PFSK-1 (cell line): ENCODE measurements around the gene MLYCD.

Source experiments
- FOXP2 ChIP-seq: optimal IDR thresholded peaks from 2 replicates; pipeline ENCODE3; 2011; ENCODE audit warnings: borderline replicate concordance, control low read depth, inconsistent platforms; ENCODE audit not compliant: insufficient read depth; ENCODE audit errors: extremely low read length, extremely low read depth
- POLR2AphosphoS5 ChIP-seq: IDR thresholded peaks from 2 replicates; pipeline ENCODE4 v1.6.1; 2012; ENCODE audit warnings: low read depth, mild to moderate bottlenecking, control low read depth, low read length, moderate library complexity
- REST ChIP-seq, 2 experiments: IDR thresholded peaks; 2 replicates each; pipeline versions ENCODE4 v1.6.1 to v1.8.0; 2011 to 2012; ENCODE audit warnings: low read depth in 2 of 2, low read length in 2 of 2, control low read depth in 1 of 2, inconsistent platforms in 1 of 2, mild to moderate bottlenecking in 1 of 2, moderate library complexity in 1 of 2; ENCODE audit not compliant: insufficient read depth in 1 of 2
- SIN3A ChIP-seq: IDR thresholded peaks from 2 replicates; pipeline ENCODE4 v1.6.1; 2012; ENCODE audit warnings: mild to moderate bottlenecking, low read length, moderate library complexity, borderline replicate concordance; ENCODE audit not compliant: insufficient read depth
- TAF1 ChIP-seq: IDR thresholded peaks from 2 replicates; pipeline ENCODE4 v1.6.1; 2012; ENCODE audit warnings: low read length, control low read depth, borderline replicate concordance; ENCODE audit not compliant: insufficient read depth

GRCh38 chr16:83966153-83966696 lies 67.3 kb downstream of the MLYCD start:
- TF ChIP-seq POLR2AphosphoS5 (no peak), TAF1 (no peak), REST (IDR thresholded peaks at IDR 0.05; ENCODE audit: insufficient read depth in 1 of 2, low read depth in 2 of 2, low read length in 2 of 2) (no peak), SIN3A (no peak), FOXP2 (no peak)
